ENCODE results near the gene MAP4K2. TPM values are rescaled to one million over a fixed set of nuclear protein-coding genes. Genes with fewer than 3 reads are reported as not detected.
A peak's percentile ranks its signal among the peaks of the same experiment; 100 is the strongest.

The MAP4K2 gene
- total and polyA plus RNA-seq, 8 donors = 2.3 to 66.9 (median 13.4) TPM

- DNase-seq = peak in 1 of 2 donors; percentile 59
- peak overlapping the region; percentile 58 to 73 (median 67) for H3K4me3 ChIP-seq
- H3K36me3 ChIP-seq = peaks cover 10 to 68% (median 53%) of the 10 kb centered on the region in 4 donors
- TF ChIP-seq CTCF (IDR thresholded peaks at IDR 0.05) = no peak
- no peak for TF ChIP-seq EP300 (IDR thresholded peaks at IDR 0.05)
- no peak for TF ChIP-seq POLR2AphosphoS5 (IDR thresholded peaks at IDR 0.05)
- no peak for TF ChIP-seq POLR2A (IDR thresholded peaks at IDR 0.05)
- intact Hi-C loops (cut with DNase I; ENCODE audit: low total_unique reads) = no loop called here
- peaks cover 24 to 35% (median 33%) of the 10 kb centered on the region in 4 donors for H3K4me1 ChIP-seq
- H3K9me3 ChIP-seq = no peaks in the 10 kb centered on the region
- peak overlapping the region; percentile 57 to 91 (median 85) for H3K27ac ChIP-seq
- no peaks in the 10 kb centered on the region for H3K27me3 ChIP-seq
- 7 to 24% (median 10%) methylated on average over 10 to 54 of the region's 54 CpGs for WGBS, 5 donors
Measured at GRCh38 chr11:64802370-64803157, 450 bp downstream of the MAP4K2 start.

GRCh38 chr11:64801561-64802369 lies 1.2 kb downstream of the MAP4K2 start:
- Histone ChIP-seq H3K36me3 (peaks cover 10 to 68% (median 52%) of the 10 kb centered on the region in 4 donors), H3K4me1 (peaks cover 24 to 35% (median 33%) of the 10 kb centered on the region in 4 donors), H3K9me3 (no peaks in the 10 kb centered on the region), H3K27ac (peak overlapping the region; percentile 48 to 91 (median 85)), H3K4me3 (peak overlapping the region; percentile 58 to 73 (median 67)), H3K27me3 (no peaks in the 10 kb centered on the region)
- 42 to 52% (median 49%) methylated on average over 8 to 13 of the region's 13 CpGs for WGBS, 5 donors
- TF ChIP-seq POLR2AphosphoS5 (IDR thresholded peaks at IDR 0.05) (no peak), EP300 (IDR thresholded peaks at IDR 0.05) (no peak), CTCF (IDR thresholded peaks at IDR 0.05) (no peak), POLR2A (IDR thresholded peaks at IDR 0.05) (no peak)
- peak in 1 of 2 donors; percentile 57 for DNase-seq
- intact Hi-C loops (cut with DNase I; ENCODE audit: low total_unique reads) = no loop called here

DNA sequence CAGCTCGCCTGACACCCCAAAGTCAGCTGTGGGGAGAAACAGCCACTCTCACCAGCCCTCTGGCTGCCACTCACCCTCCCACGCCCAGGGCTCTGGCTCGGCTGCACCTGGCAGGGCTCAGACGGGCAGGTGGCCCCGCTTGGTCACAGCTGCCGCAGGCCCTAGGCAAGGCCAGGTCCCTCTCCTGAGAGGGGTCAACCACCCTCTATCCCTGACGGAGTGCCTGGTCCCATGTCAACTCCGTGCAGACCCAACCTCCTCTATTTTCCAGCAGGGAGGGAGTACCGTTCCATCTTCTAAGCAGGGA lies 1.9 kb downstream of the MAP4K2 start:
- Histone ChIP-seq H3K27me3 (no peaks in the 10 kb centered on the region), H3K9me3 (no peaks in the 10 kb centered on the region), H3K36me3 (peaks cover 10 to 68% (median 53%) of the 10 kb centered on the region in 4 donors), H3K27ac (peak overlapping the region in 3 of 5 donors; percentile 85 to 91 (median 90)), H3K4me1 (peaks cover 24 to 35% (median 33%) of the 10 kb centered on the region in 4 donors), H3K4me3 (no peak overlapping the region)
- intact Hi-C loops (cut with DNase I; ENCODE audit: low total_unique reads) = no loop called here
- 45 to 77% (median 74%) methylated on average over 7 to 9 of the region's 9 CpGs for WGBS, 5 donors
- TF ChIP-seq EP300 (IDR thresholded peaks at IDR 0.05) (no peak), CTCF (IDR thresholded peaks at IDR 0.05) (no peak), POLR2AphosphoS5 (IDR thresholded peaks at IDR 0.05) (no peak), POLR2A (IDR thresholded peaks at IDR 0.05) (no peak)
- DNase-seq = no peak

Measured in stomach (tissue), 9 donors.